Large intestine (tissue), 3 donors: ENCODE results near the gene GPR158. TPM values are rescaled to one million over a fixed set of nuclear protein-coding genes. Genes with fewer than 3 reads are reported as not detected.
"Not testable (repeated sequence)": the region's sequence is repeated elsewhere in the genome, so short reads cannot be mapped to it uniquely, and the experiment has no call there.

Source experiments
- DNase-seq, 2 donors: peaks; one replicate each; pipeline versions ENCODE4 v3.0.0 to v3.0.0-alpha.2; 2013
- H3K27ac ChIP-seq: one replicate; pipeline ENCODE4 v1.5.1; 2013; ENCODE audit warnings: low read length
- H3K27me3 ChIP-seq: 2 replicates; pipeline ENCODE4 v1.6.1; 2013; ENCODE audit warnings: low read length; ENCODE audit not compliant: control insufficient read depth, insufficient read depth
- H3K36me3 ChIP-seq: 2 replicates; pipeline ENCODE4 v1.6.1; 2013; ENCODE audit warnings: low read length; ENCODE audit not compliant: control insufficient read depth, insufficient read depth
- H3K4me1 ChIP-seq: one replicate; pipeline ENCODE4 v1.6.1; 2013; ENCODE audit warnings: low read length; ENCODE audit not compliant: control insufficient read depth, insufficient read depth
- H3K4me3 ChIP-seq: one replicate; pipeline ENCODE4 v1.5.1; 2013; ENCODE audit warnings: low read length
- H3K9me3 ChIP-seq: one replicate; pipeline ENCODE4 v1.6.1; 2013; ENCODE audit warnings: mild to moderate bottlenecking, low read depth, low read length, moderate library complexity; ENCODE audit not compliant: control insufficient read depth
- WGBS: methylation state at CpG from one replicate; pipeline ENCODE4 v1.1.5; 2013; ENCODE audit warnings: low lambda C conversion rate; ENCODE audit not compliant: insufficient coverage; 5-methylcytosine and 5-hydroxymethylcytosine counted together
- polyA plus RNA-seq: library from polyadenylated mRNA; unstranded; fragments of 120-200 nt; gene quantifications from one replicate; pipeline ENCODE4 v1.2.1, GENCODE V29; 2013

Gene GPR158
- polyA plus RNA-seq, 1 donor = 0.33 TPM

DNA sequence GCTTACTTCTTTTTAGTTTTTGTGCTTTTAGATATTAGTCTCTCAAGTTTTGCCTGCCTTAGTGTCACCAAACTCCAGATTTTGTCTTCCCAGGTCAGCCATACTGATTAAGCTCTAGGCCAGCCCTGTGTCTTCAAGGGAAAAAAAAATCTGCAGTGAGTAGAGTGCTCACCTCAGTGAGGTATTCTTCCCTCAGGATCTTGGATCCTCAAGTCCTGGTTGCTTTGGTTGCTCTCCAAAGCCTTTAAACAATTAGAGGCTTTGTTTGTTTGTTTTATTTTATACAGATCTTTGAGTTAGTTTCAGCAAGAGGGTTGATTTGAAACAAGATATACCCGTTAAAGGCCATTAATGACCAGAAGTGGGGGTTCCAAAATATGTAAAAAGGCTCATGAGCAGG, 165.2 kb downstream of the GPR158 start:
- Histone ChIP-seq H3K4me3 (no peak overlapping the region), H3K27ac (no peak overlapping the region), H3K27me3 (no peaks in the 10 kb centered on the region), H3K4me1 (no peaks in the 10 kb centered on the region), H3K9me3 (no peaks in the 10 kb centered on the region), H3K36me3 (no peaks in the 10 kb centered on the region)
- no CpG with 5 or more reads among the region's 1 CpG for WGBS
- DNase-seq = no peak

DNA sequence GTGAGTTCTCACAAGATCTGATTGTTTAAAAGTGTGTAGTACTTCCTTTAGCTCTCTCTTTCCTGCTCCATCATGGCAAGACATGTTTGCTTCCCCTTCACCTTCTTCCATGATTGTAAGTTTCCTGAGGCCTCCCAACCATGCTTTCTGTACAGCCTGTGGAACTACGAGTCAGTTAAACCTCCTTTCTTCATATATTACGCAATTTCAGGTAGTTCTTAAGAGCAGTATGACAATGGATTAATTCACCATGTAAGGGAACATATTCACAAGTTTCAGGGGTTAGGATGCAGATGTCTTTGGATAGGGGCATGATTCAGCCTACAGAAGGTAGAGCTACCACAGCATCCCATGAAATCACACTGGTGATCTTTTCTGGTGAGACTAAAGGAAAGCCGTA, 174.7 kb downstream of the GPR158 start:
- Histone ChIP-seq H3K36me3 (no peaks in the 10 kb centered on the region), H3K4me1 (no peaks in the 10 kb centered on the region), H3K9me3 (no peaks in the 10 kb centered on the region), H3K27ac (no peak overlapping the region), H3K27me3 (no peaks in the 10 kb centered on the region), H3K4me3 (no peak overlapping the region)
- WGBS = 80% methylated on average over 1 of the region's 3 CpGs
- DNase-seq = no peak

DNA sequence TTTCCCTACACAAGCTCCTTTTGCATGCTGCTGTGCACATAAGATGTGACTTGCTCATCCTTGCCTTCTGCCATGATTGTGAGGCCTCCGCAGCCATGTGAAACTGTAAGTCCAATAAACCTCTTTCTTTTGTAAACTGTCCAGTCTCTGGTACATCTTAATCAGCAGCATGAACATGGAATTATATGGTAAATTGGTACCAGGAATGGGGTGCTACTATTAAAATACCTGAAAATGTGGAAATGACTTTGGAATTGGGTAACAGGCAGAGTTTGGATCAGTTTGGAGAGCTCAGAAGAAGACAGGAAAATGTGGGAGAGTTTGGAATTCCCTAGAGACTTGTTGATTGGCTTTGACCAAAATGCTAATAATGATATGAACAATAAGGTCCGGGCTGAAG, 181.8 kb downstream of the GPR158 start:
- no peaks in the 10 kb centered on the region for H3K9me3 ChIP-seq
- no peak overlapping the region for H3K4me3 ChIP-seq
- no CpG with 5 or more reads among the region's 2 CpGs for WGBS
- H3K4me1 ChIP-seq = no peaks in the 10 kb centered on the region
- no peaks in the 10 kb centered on the region for H3K36me3 ChIP-seq
- H3K27me3 ChIP-seq = no peaks in the 10 kb centered on the region
- DNase-seq = no peak
- no peak overlapping the region for H3K27ac ChIP-seq

DNA sequence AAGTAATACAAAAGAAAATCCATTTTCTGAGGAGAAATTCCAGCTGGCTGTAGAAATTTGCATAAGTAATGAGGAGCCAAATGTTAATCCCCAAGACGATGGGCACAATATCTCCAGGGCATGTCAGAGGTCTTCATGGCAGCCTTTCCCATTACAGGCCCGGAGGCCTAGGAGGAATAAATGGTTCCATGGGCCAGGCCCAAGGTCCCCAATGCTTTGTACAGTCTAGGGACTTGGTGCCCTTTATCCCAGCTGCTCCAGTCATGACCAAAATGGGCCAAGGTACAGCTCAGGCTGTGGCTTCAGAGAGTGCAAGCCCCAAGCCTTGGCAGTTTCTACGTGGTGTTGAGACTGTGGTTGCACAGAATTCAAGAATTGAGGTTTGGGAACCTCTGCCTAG, 182.5 kb downstream of the GPR158 start:
- WGBS = no CpG with 5 or more reads among the region's 3 CpGs
- Histone ChIP-seq H3K27ac (no peak overlapping the region), H3K36me3 (no peaks in the 10 kb centered on the region), H3K4me3 (no peak overlapping the region), H3K27me3 (no peaks in the 10 kb centered on the region), H3K4me1 (no peaks in the 10 kb centered on the region), H3K9me3 (no peaks in the 10 kb centered on the region)
- DNase-seq = no peak

DNA sequence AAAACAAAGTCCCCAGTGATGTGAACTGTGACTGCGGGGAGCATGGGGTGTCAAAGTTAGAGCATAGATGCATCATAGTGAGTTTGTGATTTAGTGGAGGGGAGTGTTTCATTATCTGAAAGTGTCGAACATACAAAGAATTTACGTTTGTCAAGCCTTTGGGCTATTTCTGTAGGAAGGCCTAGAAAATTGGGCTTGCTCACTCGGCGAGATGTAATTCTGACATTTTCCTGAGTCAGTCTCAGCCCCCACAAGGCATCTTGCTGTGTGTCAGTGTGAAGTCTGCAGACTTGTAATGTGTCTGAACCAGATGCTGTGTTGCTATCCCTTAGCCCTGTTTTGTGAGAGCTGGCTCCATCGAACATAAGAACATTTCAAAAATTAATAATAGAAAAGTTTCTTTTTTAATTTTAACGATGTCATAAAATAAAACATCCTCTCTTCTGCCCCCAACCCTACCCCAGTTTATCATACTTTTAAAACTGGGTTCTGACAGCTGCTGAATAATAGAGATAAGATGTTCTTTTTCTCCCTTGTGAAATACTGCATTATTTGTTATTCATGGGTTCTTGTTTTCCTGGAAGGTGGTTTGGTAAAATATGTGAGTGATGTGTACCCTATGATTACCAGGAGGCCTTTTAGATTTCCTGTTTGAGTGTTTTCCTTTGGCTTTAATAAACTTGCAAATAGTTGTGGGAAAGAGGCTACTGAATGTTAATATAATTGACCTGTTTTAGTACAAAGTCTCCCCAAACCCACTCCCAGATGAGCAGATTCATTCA, 207.4 kb downstream of the GPR158 start:
- no peak overlapping the region for H3K27ac ChIP-seq
- H3K9me3 ChIP-seq = no peaks in the 10 kb centered on the region
- H3K36me3 ChIP-seq = no peaks in the 10 kb centered on the region
- WGBS = 100% methylated on average over 1 of the region's 7 CpGs
- no peak for DNase-seq
- no peak overlapping the region for H3K4me3 ChIP-seq
- no peaks in the 10 kb centered on the region for H3K27me3 ChIP-seq
- no peaks in the 10 kb centered on the region for H3K4me1 ChIP-seq

DNA sequence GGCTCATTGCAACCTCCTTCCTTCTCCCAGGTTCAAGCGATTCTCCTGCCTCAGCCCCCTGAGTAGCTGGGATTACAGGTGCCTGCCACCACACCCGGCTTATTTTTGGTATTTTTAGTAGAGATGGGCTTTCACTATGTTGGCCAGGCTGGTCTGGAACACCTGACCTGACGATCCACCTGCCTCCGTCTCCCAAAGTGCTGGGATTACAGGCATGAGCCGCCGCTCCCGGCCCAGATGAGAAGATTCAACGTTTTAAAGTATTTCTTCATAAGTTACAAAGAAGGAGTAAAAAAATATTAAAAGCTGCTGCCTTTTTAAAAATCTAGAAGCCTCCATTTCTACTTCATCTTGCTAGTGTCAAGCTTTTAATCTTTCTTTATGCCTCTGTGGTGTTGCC, 208.1 kb downstream of the GPR158 start:
- H3K27me3 ChIP-seq, H3K4me3 ChIP-seq: not testable (repeated sequence)

DNA sequence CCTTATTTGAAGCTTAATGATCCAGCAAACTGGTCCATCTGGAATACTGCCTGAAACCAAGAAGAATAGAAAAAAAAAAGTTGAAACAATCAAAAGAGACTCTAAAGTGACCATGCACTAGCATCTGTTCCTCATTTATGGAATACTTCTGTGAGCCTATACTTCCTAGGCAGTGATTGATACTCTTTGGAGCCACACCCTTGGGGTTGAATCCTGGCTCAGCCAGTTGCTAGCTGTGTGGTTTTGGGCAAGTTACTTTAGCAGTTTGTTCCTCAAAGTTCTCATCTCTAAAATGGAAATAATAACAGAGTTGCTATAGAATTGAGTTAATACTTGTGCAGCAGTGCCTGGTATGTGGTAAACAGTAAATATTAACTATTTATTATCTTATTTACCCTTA, 208.9 kb downstream of the GPR158 start:
- Histone ChIP-seq H3K27me3 (no peaks in the 10 kb centered on the region), H3K36me3 (no peaks in the 10 kb centered on the region), H3K4me3 (no peak overlapping the region), H3K27ac (no peak overlapping the region), H3K4me1 (no peaks in the 10 kb centered on the region), H3K9me3 (peaks cover 6% of the 10 kb centered on the region)
- no peak for DNase-seq

More for the DNA sequence above, 208.1 kb downstream of the GPR158 start:
- not testable (repeated sequence) for H3K4me1 ChIP-seq, H3K36me3 ChIP-seq, H3K9me3 ChIP-seq, H3K27ac ChIP-seq, DNase-seq
- whole genome bisulfite sequencing = 0% methylated on average over 1 of the region's 8 CpGs

DNA sequence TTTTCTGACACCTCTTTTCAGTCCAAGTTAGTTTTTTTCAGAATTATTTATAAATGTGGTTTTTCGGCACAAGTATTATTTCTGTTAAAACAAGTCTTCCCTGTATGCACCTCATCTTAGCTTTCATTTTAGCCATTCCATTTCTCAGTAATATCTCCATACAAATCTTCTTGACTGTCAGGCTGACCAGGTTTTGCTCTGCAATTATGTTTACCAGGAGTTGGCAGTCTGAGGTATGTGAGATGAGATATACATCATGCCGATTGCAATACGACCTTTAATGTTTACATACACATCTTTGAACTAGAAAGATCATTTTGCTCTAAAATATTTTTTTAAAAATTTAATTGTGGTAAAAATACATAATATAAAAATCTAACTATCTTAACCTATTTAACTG, 209.8 kb downstream of the GPR158 start:
- Histone ChIP-seq H3K9me3 (peaks cover 9% of the 10 kb centered on the region), H3K4me1 (no peaks in the 10 kb centered on the region), H3K27ac (no peak overlapping the region), H3K36me3 (no peaks in the 10 kb centered on the region), H3K4me3 (no peak overlapping the region), H3K27me3 (no peaks in the 10 kb centered on the region)
- 48% methylated on average over 3 of the region's 3 CpGs for WGBS
- DNase-seq = no peak

DNA sequence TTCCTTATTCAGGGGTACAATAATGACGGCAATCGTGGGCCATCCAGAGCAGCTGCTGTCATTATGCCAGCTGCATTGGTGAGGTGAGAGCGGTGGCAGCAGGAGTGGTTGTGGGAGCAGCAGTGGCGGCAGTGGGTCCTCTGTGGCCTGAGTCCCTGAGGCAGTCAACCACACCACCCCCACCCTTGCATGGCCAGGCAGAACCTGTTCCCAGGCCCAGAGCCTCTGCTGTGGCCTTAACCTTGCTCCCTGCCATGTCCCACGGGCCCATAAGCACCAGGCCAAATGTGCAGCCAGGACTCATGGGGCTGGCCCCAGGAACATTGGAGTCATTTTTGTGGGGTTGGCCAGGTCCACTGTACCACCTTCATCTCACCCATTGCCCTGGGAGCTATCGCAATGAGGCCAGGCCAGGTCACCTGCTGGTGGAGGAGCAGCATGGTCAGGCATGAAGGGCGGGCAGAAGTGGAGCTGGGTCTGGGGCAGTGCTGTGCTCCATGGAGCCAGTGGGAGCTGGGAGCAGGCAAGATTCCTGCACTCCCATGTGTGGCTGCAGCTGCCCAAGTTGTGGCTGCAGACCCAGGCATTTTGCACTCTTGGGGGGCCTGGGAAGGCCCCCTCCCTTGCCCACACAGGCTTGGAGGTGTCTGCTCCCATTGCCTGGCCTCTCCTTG, 213.5 kb downstream of the GPR158 start:
- no peaks in the 10 kb centered on the region for H3K27me3 ChIP-seq
- no peak overlapping the region for H3K4me3 ChIP-seq
- H3K36me3 ChIP-seq = no peaks in the 10 kb centered on the region
- peaks cover 9% of the 10 kb centered on the region for H3K9me3 ChIP-seq
- no peak for DNase-seq
- H3K27ac ChIP-seq = no peak overlapping the region
- WGBS = no CpG with 5 or more reads among the region's 7 CpGs
- H3K4me1 ChIP-seq = no peaks in the 10 kb centered on the region

DNA sequence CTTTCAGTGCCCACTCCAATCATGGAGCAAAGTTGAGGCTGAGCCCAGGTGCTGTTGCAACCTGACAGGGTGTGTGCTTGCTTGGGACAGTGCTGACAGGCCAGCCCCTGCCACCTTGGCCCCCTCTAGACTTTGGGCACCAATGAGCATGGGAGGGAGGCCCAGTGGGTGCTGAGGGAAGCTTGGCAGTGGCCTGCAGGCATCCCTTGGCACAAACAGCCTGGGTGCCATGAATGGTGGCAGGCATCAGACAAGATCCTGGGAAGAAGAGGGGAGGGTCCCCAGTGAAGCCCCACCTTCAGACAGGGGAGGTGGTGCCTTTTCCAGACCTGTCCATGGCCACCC, 214.0 kb downstream of the GPR158 start:
- H3K4me1 ChIP-seq = no peaks in the 10 kb centered on the region
- H3K4me3 ChIP-seq = no peak overlapping the region
- H3K27me3 ChIP-seq = no peaks in the 10 kb centered on the region
- H3K9me3 ChIP-seq = peaks cover 9% of the 10 kb centered on the region
- H3K27ac ChIP-seq = no peak overlapping the region
- no peak for DNase-seq
- H3K36me3 ChIP-seq = no peaks in the 10 kb centered on the region

DNA sequence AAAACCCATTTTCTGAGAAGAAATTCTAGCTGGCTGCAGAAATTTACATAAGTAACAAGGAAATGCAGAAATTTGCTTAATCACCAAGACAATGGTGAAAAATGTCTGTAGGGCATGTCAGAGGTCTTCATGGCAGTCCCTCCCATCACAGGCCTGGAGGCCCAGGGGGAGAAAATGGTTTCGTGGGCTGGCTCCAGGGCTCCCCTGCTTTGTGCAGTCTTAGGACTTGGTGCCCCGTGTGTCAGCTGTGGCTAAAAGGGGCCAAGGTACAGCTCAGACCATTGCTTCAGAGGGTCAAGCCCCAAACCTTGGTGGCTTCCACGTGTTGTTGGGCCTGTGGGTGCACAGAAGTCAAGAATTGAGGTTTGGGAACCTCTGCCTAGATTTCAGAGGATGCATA, 215.9 kb downstream of the GPR158 start:
- Histone ChIP-seq H3K36me3 (no peaks in the 10 kb centered on the region), H3K4me3 (no peak overlapping the region), H3K27ac (no peak overlapping the region), H3K27me3 (no peaks in the 10 kb centered on the region), H3K4me1 (no peaks in the 10 kb centered on the region), H3K9me3 (peaks cover 9% of the 10 kb centered on the region)
- no CpG with 5 or more reads among the region's 3 CpGs for WGBS
- no peak for DNase-seq
